Uterus (tissue), 2 donors: ENCODE results near the gene TAPBPL.

Source experiments
- CTCF ChIP-seq, 4 experiments: fragments of 200-600 bp in 2 of 4; fragments of 450-650 bp in 2 of 4; sonication (generic) in 2 of 4; IDR thresholded peaks; one replicate each; pipeline ENCODE4 v1.5.1; 2016 to 2019; ENCODE audit warnings: antibody characterized with exemption in 4 of 4, mild to moderate bottlenecking in 2 of 4, moderate library complexity in 1 of 4
- POLR2A ChIP-seq, 2 donors: fragments of 450-650 bp; IDR thresholded peaks; one replicate each; pipeline ENCODE4 v1.6.1; 2016; ENCODE audit warnings: antibody characterized with exemption in 2 of 2, mild to moderate bottlenecking in 1 of 2, moderate library complexity in 1 of 2

GRCh38 chr12:6404390-6404789 lies 47.5 kb upstream of the TAPBPL start:
- TF ChIP-seq CTCF (IDR thresholded peaks at IDR 0.05) = no peak
- no peak for TF ChIP-seq POLR2A (IDR thresholded peaks at IDR 0.05)
